Astrocyte of the cerebellum (primary cell): ENCODE data around the gene FANCC.

Experiments
- DNase-seq: peaks from one replicate; pipeline ENCODE4 v3.0.0-alpha.2; 2011; ENCODE audit warnings: low read depth
- H3K4me3 ChIP-seq: 2 replicates; pipeline ENCODE4 v1.5.1; 2011; ENCODE audit warnings: mild to moderate bottlenecking, low read depth, low read length, moderate library complexity
- in situ Hi-C: cut with HindIII; loops from 2 replicates; pipeline ENCODE4 v1.10.0; 2017; ENCODE audit warnings: low sequenced_read_pairs
- TF ChIP-seq, protein P1 (sequence below): IDR thresholded peaks from 2 replicates; pipeline ENCODE4 v1.5.1; 2012; ENCODE audit warnings: low read length, low read depth, moderate library complexity, mild to moderate bottlenecking; ENCODE audit errors: missing control alignments

FANCC gene

DNA sequence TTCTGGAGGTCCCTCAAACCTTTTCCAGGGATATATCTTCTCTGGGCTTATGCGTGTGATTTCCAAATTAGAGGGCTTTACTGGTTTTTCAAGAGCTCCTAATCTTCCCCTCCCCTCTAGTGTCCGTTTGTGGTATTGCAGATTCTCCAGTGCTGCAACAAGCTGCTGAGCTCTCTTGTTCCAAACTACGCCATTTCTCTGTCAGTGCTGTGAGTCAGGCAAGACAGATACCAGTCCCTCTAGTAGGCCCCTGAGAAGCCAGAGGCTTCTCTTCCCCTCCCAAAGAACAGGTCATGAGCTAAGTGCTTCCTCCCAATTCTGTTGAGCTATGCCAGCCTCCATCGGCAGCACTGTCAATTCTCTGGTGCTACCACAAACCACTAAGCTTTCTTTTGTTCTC is 149.5 kb downstream of the FANCC start:
- in situ Hi-C loops = no loop called here
- no peak overlapping the region for H3K4me3 ChIP-seq
- TF ChIP-seq, protein P1, sequence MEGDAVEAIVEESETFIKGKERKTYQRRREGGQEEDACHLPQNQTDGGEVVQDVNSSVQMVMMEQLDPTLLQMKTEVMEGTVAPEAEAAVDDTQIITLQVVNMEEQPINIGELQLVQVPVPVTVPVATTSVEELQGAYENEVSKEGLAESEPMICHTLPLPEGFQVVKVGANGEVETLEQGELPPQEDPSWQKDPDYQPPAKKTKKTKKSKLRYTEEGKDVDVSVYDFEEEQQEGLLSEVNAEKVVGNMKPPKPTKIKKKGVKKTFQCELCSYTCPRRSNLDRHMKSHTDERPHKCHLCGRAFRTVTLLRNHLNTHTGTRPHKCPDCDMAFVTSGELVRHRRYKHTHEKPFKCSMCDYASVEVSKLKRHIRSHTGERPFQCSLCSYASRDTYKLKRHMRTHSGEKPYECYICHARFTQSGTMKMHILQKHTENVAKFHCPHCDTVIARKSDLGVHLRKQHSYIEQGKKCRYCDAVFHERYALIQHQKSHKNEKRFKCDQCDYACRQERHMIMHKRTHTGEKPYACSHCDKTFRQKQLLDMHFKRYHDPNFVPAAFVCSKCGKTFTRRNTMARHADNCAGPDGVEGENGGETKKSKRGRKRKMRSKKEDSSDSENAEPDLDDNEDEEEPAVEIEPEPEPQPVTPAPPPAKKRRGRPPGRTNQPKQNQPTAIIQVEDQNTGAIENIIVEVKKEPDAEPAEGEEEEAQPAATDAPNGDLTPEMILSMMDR = peak; percentile 98
- peak; percentile 84 for DNase-seq

DNA sequence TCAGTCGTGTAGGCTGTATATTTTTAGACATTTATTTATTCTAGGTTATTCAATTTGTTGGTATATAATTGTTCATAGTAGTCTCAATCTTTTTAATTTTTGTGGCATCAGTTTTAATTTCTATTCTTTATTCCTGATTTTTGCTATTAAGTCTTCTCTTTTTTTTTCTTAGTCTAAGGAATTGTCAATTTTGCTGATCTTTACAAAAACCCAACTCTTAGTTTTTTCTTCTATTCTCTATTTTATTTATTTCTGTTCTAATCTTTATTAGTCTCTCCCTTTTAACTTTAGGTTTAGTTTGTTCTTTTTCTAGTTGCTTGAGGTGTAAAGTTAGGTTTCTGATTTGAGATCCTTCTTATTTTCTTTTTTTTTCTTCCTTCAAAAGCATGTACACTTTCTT is 152.5 kb downstream of the FANCC start:
- TF ChIP-seq, protein P1 = no peak
- no peak overlapping the region for H3K4me3 ChIP-seq
- in situ Hi-C loops = no loop called here
- DNase-seq = no peak

DNA sequence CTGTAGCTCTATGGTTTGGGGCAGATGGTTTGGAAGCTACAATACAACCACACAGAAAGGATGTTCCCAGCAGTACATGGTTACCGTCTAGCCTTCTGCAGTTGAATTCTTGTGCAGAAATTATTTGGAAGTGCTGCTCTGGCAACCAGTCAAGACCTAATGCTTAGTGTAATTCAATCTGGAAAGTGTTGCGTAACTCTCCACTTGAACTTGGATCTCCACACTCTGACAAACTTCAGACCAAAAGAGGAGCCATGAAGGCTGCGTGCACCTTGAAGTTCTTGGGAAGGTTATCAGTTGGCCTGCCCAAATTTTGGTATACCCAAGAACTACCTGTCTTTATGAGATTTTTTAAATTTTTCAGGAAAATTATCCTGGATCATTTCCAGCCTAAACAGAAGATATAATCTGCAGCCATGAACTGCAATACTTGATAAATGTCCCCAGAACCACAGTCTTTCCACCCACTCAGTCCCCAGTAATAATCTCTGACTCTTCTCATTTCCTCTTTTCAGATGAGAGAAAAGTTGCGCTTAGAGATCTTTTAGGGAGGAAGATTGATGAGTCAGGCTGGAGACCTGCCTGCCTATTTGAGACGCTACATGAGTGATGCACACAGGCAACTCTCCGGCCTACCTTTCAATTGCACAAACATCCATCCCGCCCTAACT is 159.9 kb downstream of the FANCC start:
- peak; percentile 88 for DNase-seq
- TF ChIP-seq, protein P1 = no peak
- no peak overlapping the region for H3K4me3 ChIP-seq
- in situ Hi-C loops = no loop called here

DNA sequence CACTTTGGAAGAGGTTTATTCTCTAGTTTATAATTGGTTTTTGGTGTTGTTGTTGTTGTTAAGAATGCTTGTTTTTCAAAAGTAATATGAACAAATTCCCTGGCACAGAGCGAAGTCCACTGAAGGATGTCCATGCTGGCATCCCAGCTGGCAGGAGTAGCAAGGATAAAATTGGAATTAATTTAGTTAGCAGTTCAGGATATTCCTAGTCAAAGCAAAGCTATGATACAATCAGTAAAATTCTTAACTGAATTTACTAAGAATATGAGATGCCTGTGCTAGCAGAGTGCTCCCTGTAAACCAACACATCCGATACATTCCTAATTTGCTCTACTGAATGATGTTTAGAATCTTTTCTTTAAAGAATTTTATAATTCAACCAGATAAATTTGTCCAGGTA is 161.4 kb downstream of the FANCC start:
- TF ChIP-seq, protein P1 = no peak
- in situ Hi-C loops = no loop called here
- H3K4me3 ChIP-seq = no peak overlapping the region
- DNase-seq = no peak

DNA sequence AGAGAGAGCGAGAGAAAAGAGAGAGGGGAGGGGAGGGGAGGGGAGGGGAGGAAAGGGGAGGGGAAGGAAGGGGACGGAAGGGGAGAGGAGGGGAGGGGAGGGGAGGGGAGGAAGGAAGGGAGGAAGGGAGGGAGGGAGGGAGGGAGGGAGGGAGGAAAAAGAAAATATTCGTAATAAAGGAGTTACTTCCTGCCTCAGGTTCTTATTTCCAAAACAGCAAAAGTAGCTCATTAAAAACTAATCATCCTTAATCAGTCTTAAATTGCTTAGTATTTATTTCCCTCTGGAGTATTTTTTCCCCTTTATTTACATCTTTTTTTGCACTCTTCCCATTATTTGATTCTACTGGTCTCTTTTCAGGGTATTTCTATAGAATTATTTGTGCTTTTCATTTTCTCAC is 162.3 kb downstream of the FANCC start:
- TF ChIP-seq, protein P1 = no peak
- in situ Hi-C loops = no loop called here
- no peak for DNase-seq
- no peak overlapping the region for H3K4me3 ChIP-seq

DNA sequence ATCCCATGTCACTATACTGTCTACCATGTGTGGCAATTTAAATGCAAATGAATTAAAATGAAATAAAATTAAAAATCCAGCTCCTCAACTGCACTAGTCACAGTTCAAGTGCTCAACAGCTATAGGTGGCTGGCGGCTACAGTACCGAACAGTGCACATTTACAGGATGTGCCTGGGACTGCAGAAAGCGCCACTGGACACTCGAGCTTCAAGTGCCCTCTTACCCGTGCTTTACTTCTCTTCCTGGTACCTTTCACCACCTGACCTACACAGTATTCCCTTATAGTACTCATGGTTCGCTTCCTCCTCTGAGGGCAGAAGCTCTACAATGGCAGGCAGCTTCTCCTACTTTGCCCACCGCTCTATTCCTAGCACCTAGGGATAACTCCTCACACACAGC is 166.6 kb downstream of the FANCC start:
- TF ChIP-seq, protein P1 = no peak
- H3K4me3 ChIP-seq = no peak overlapping the region
- in situ Hi-C loops = no loop called here
- no peak for DNase-seq
